Thyroid gland (tissue), 4 donors: Measurements from ENCODE around the gene C4B.
"Not testable (repeated sequence)": the region's sequence is repeated elsewhere in the genome, so short reads cannot be mapped to it uniquely, and the experiment has no call there.

ENCODE experiments used
- CTCF ChIP-seq, 6 experiments: fragments of 200-600 bp in 3 of 6; fragments of 450-650 bp in 3 of 6; sonication (generic) in 3 of 6; IDR thresholded peaks; one replicate each; pipeline ENCODE4 v1.5.1; 2016 to 2019; ENCODE audit warnings: antibody characterized with exemption in 6 of 6, mild to moderate bottlenecking in 2 of 6, inconsistent platforms in 1 of 6, moderate library complexity in 1 of 6
- POLR2A ChIP-seq, 2 donors: fragments of 450-650 bp; IDR thresholded peaks; one replicate each; pipeline ENCODE4 v1.6.1; 2017; ENCODE audit warnings: antibody characterized with exemption in 2 of 2, mild to moderate bottlenecking in 2 of 2, moderate library complexity in 1 of 2

- TF ChIP-seq CTCF, POLR2A (IDR thresholded peaks at IDR 0.05): not testable (repeated sequence)
Measured at GRCh38 chr6:32049736-32050135, 35.1 kb downstream of the C4B start.
